ENCODE data around the gene DUS4L.
"Not testable (repeated sequence)": the region's sequence is repeated elsewhere in the genome, so short reads cannot be mapped to it uniquely, and the experiment has no call there.

The DUS4L gene

GRCh38 chr7:107528461-107528860 lies 35.3 kb upstream of the DUS4L start:
- no peaks in the 10 kb centered on the region for H3K4me1 ChIP-seq (ENCODE audit: insufficient read depth, low read length, severe bottlenecking)
- H3K36me3 ChIP-seq (ENCODE audit: insufficient read depth, low read length): peaks cover 15% of the 10 kb centered on the region; the same call in 1 of the 2 replicates
- H3F3A ChIP-seq (ENCODE audit: insufficient read depth, low read length): no peaks in the 10 kb centered on the region
- H4K20me1 ChIP-seq (ENCODE audit: insufficient read depth, low read length): no peaks in the 10 kb centered on the region
- H3K9me2 ChIP-seq (ENCODE audit: low read depth, low read length): no peaks in the 10 kb centered on the region
- H3K27ac ChIP-seq (ENCODE audit: low read depth, low read length, poor library complexity, severe bottlenecking): no peak overlapping the region
- no peaks in the 10 kb centered on the region for H3K79me2 ChIP-seq (ENCODE audit: insufficient read depth, low read length)
- no peak overlapping the region for H3K4me3 ChIP-seq (ENCODE audit: low read depth, low read length, poor library complexity, severe bottlenecking)
- no peak overlapping the region for H2AFZ ChIP-seq (ENCODE audit: low read length)
- H3K9me3 ChIP-seq (ENCODE audit: low read length): no peaks in the 10 kb centered on the region
- no peak overlapping the region for H3K9ac ChIP-seq (ENCODE audit: low read length)
- TF ChIP-seq EZH2 (IDR thresholded peaks at IDR 0.05; ENCODE audit: borderline replicate concordance, low read length) (no peak), CTCF (IDR thresholded peaks at IDR 0.05; ENCODE audit: low read length) (no peak)
- no peaks in the 10 kb centered on the region for H3K27me3 ChIP-seq (ENCODE audit: insufficient read depth, low read length)
- H3K4me2 ChIP-seq (ENCODE audit: low read length): no peak overlapping the region

GRCh38 chr7:107530751-107531150 lies 33.0 kb upstream of the DUS4L start:
- Histone ChIP-seq H2AFZ (ENCODE audit: low read length) (no peak overlapping the region), H3K4me1 (ENCODE audit: insufficient read depth, low read length, severe bottlenecking) (no peaks in the 10 kb centered on the region), H3K4me3 (ENCODE audit: low read depth, low read length, poor library complexity, severe bottlenecking) (no peak overlapping the region), H3K27ac (ENCODE audit: low read depth, low read length, poor library complexity, severe bottlenecking) (no peak overlapping the region), H3F3A (ENCODE audit: insufficient read depth, low read length) (no peaks in the 10 kb centered on the region), H3K4me2 (ENCODE audit: low read length) (no peak overlapping the region), H3K27me3 (ENCODE audit: insufficient read depth, low read length) (no peaks in the 10 kb centered on the region), H3K9ac (ENCODE audit: low read length) (no peak overlapping the region), H4K20me1 (ENCODE audit: insufficient read depth, low read length) (no peaks in the 10 kb centered on the region), H3K79me2 (ENCODE audit: insufficient read depth, low read length) (no peaks in the 10 kb centered on the region), H3K36me3 (ENCODE audit: insufficient read depth, low read length) (peaks cover 13% of the 10 kb centered on the region; the same call in 1 of the 2 replicates), H3K9me3 (ENCODE audit: low read length) (no peaks in the 10 kb centered on the region), H3K9me2 (ENCODE audit: low read depth, low read length) (no peaks in the 10 kb centered on the region)
- TF ChIP-seq EZH2 (IDR thresholded peaks at IDR 0.05; ENCODE audit: borderline replicate concordance, low read length) (no peak), CTCF (IDR thresholded peaks at IDR 0.05; ENCODE audit: low read length) (no peak)

GRCh38 chr7:107534139-107534538 lies 29.6 kb upstream of the DUS4L start:
- Histone ChIP-seq H3K9me3 (ENCODE audit: low read length) (no peaks in the 10 kb centered on the region), H3K27ac (ENCODE audit: low read depth, low read length, poor library complexity, severe bottlenecking) (no peak overlapping the region), H3K27me3 (ENCODE audit: insufficient read depth, low read length) (no peaks in the 10 kb centered on the region), H3K36me3 (ENCODE audit: insufficient read depth, low read length) (peaks cover 21% of the 10 kb centered on the region), H3K4me1 (ENCODE audit: insufficient read depth, low read length, severe bottlenecking) (no peaks in the 10 kb centered on the region), H3K4me3 (ENCODE audit: low read depth, low read length, poor library complexity, severe bottlenecking) (no peak overlapping the region), H2AFZ (ENCODE audit: low read length) (no peak overlapping the region), H4K20me1 (ENCODE audit: insufficient read depth, low read length) (no peaks in the 10 kb centered on the region), H3K79me2 (ENCODE audit: insufficient read depth, low read length) (no peaks in the 10 kb centered on the region), H3K9me2 (ENCODE audit: low read depth, low read length) (no peaks in the 10 kb centered on the region), H3K9ac (ENCODE audit: low read length) (no peak overlapping the region), H3F3A (ENCODE audit: insufficient read depth, low read length) (no peaks in the 10 kb centered on the region), H3K4me2 (ENCODE audit: low read length) (no peak overlapping the region)
- no peak for TF ChIP-seq EZH2 (IDR thresholded peaks at IDR 0.05; ENCODE audit: borderline replicate concordance, low read length)
- no peak for TF ChIP-seq CTCF (IDR thresholded peaks at IDR 0.05; ENCODE audit: low read length)

- not testable (repeated sequence) for H2AFZ ChIP-seq (ENCODE audit: low read length); H3K4me1 ChIP-seq (ENCODE audit: insufficient read depth, low read length, severe bottlenecking); H3K9ac ChIP-seq (ENCODE audit: low read length); H3K4me2 ChIP-seq (ENCODE audit: low read length); H3K27me3 ChIP-seq (ENCODE audit: insufficient read depth, low read length); H3K27ac ChIP-seq (ENCODE audit: low read depth, low read length, poor library complexity, severe bottlenecking); H4K20me1 ChIP-seq (ENCODE audit: insufficient read depth, low read length); H3K9me3 ChIP-seq (ENCODE audit: low read length); H3K9me2 ChIP-seq (ENCODE audit: low read depth, low read length); H3K4me3 ChIP-seq (ENCODE audit: low read depth, low read length, poor library complexity, severe bottlenecking); H3K79me2 ChIP-seq (ENCODE audit: insufficient read depth, low read length); H3F3A ChIP-seq (ENCODE audit: insufficient read depth, low read length)
- peaks cover 34% of the 10 kb centered on the region for H3K36me3 ChIP-seq (ENCODE audit: insufficient read depth, low read length)
Measured at GRCh38 chr7:107537228-107537627, 26.5 kb upstream of the DUS4L start.

Measured in OCI-LY1 (cell line).